ENCODE data around the gene DDX31.

DDX31 gene

GRCh38 chr9:132555528-132555927 is 114.3 kb downstream of the DDX31 start:
- TF ChIP-seq REST (IDR thresholded peaks at IDR 0.05; ENCODE audit: insufficient read depth in 1 of 2, low read depth in 2 of 2, low read length in 2 of 2) = no peak
- no peak for TF ChIP-seq POLR2AphosphoS5 (IDR thresholded peaks at IDR 0.05; ENCODE audit: low read depth, low read length)
- TF ChIP-seq FOXP2 (optimal IDR thresholded peaks at IDR 0.05; ENCODE audit: borderline replicate concordance, extremely low read depth, extremely low read length, insufficient read depth) = no peak
- no peak for TF ChIP-seq SIN3A (IDR thresholded peaks at IDR 0.05; ENCODE audit: borderline replicate concordance, insufficient read depth, low read length)
- no peak for TF ChIP-seq TAF1 (IDR thresholded peaks at IDR 0.05; ENCODE audit: borderline replicate concordance, insufficient read depth, low read length)

GRCh38 chr9:132554755-132555154 is 115.0 kb downstream of the DDX31 start:
- no peak for TF ChIP-seq REST (IDR thresholded peaks at IDR 0.05; ENCODE audit: insufficient read depth in 1 of 2, low read depth in 2 of 2, low read length in 2 of 2)
- no peak for TF ChIP-seq POLR2AphosphoS5 (IDR thresholded peaks at IDR 0.05; ENCODE audit: low read depth, low read length)
- no peak for TF ChIP-seq TAF1 (IDR thresholded peaks at IDR 0.05; ENCODE audit: borderline replicate concordance, insufficient read depth, low read length)
- no peak for TF ChIP-seq FOXP2 (optimal IDR thresholded peaks at IDR 0.05; ENCODE audit: borderline replicate concordance, extremely low read depth, extremely low read length, insufficient read depth)
- TF ChIP-seq SIN3A (IDR thresholded peaks at IDR 0.05; ENCODE audit: borderline replicate concordance, insufficient read depth, low read length) = no peak

- no peak for TF ChIP-seq POLR2AphosphoS5 (IDR thresholded peaks at IDR 0.05; ENCODE audit: low read depth, low read length)
- TF ChIP-seq TAF1 (IDR thresholded peaks at IDR 0.05; ENCODE audit: borderline replicate concordance, insufficient read depth, low read length) = no peak
- TF ChIP-seq REST (IDR thresholded peaks at IDR 0.05; ENCODE audit: insufficient read depth in 1 of 2, low read depth in 2 of 2, low read length in 2 of 2) = no peak
- TF ChIP-seq SIN3A (IDR thresholded peaks at IDR 0.05; ENCODE audit: borderline replicate concordance, insufficient read depth, low read length) = no peak
Measured at GRCh38 chr9:132552041-132552440, 117.7 kb downstream of the DDX31 start.

- TF ChIP-seq SIN3A (IDR thresholded peaks at IDR 0.05; ENCODE audit: borderline replicate concordance, insufficient read depth, low read length) (no peak), REST (IDR thresholded peaks at IDR 0.05; ENCODE audit: insufficient read depth in 1 of 2, low read depth in 2 of 2, low read length in 2 of 2) (no peak), FOXP2 (optimal IDR thresholded peaks at IDR 0.05; ENCODE audit: borderline replicate concordance, extremely low read depth, extremely low read length, insufficient read depth) (no peak), TAF1 (IDR thresholded peaks at IDR 0.05; ENCODE audit: borderline replicate concordance, insufficient read depth, low read length) (no peak), POLR2AphosphoS5 (IDR thresholded peaks at IDR 0.05; ENCODE audit: low read depth, low read length) (no peak)
Measured at GRCh38 chr9:132551556-132551955, 118.2 kb downstream of the DDX31 start.
